DMS53 treated with DMSO at 0.1 percent for 48 hours (cell line): ENCODE measurements around the gene HDAC4.

ENCODE experiments used
- DNase-seq: peaks from one replicate; lab custom pipeline; 2025; ENCODE audit not compliant: unreplicated experiment; lab: John Stamatoyannopoulos, UW

HDAC4 gene

DNA sequence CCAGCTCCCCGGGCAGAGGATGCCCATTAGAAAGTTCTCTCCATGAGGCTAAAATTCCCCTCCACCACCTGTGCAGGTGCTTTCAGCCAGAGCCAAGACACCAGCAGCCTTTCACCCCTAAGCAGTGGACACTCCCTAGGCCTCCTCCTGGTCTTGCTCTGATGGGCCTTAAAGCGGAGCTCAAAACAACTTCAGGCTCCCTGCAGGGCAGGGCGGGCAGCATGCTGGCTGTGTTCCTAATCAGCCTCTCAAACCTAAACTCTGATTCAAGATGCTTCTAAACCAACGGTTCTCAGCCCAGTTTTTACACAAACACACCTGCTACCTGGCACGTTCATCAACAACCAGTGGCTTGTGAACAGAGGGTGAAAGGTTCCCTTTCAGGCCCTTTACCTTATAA is 298.6 kb downstream of the HDAC4 start:
- no peak for DNase-seq

DNA sequence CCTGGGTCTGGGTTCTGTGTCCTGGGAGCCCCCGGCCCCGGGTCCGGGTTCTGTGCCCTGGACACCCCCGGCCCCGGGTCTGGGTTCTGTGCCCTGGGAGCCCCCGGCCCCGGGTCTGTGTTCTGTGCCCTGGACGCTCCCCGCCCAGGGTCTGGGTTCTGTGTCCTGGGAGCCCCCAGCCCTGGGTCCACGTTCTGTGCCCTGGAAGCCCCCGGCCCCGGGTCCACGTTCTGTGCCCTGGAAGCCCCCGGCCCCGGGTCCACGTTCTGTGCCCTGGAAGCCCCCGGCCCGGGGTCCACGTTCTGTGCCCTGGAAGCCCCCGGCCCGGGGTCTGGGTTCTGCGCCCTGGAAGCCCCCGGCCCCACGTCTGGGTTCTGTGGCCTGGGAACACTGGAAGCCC is 299.0 kb downstream of the HDAC4 start:
- no peak for DNase-seq

DNA sequence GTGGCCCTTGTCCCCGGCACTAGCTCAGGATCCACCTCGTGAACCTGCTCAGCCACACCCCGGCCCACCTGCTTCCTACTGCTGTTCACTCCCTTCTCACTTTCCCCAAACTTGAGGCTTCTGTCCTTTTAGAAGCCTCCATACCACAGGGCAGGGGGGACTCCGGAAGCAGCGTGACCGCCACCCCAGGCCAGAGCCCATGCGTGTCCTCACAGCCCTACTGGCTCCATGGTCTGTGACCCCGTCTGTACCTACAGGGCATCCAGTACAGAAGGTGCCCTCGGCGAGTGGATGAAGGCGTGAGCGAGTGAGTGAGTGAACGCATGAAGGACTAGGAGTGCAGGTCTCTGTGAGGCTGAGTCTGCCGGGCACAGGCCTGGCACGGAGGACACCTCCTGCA is 299.7 kb downstream of the HDAC4 start:
- no peak for DNase-seq

- DNase-seq = no peak
Measured at GRCh38 chr2:239099474-239099873, 301.3 kb downstream of the HDAC4 start.

- DNase-seq = no peak
Measured at GRCh38 chr2:239098288-239098970, 302.4 kb downstream of the HDAC4 start.

DNA sequence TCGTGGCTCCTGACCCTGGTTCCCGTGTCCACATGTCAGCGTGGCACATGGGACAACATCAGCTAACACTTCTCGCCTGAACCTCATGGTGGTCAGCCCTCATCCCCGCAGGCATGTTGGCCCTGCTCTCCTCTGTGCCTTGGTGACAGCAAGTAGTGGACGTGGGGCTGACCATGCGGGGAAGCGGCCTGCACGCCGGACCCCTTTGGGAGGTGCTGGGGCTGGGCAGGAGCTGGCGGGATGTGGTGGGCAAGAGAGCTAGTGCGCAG is 303.5 kb downstream of the HDAC4 start:
- no peak for DNase-seq

- DNase-seq = no peak
Measured at GRCh38 chr2:239096676-239097427, 304.0 kb downstream of the HDAC4 start.

DNA sequence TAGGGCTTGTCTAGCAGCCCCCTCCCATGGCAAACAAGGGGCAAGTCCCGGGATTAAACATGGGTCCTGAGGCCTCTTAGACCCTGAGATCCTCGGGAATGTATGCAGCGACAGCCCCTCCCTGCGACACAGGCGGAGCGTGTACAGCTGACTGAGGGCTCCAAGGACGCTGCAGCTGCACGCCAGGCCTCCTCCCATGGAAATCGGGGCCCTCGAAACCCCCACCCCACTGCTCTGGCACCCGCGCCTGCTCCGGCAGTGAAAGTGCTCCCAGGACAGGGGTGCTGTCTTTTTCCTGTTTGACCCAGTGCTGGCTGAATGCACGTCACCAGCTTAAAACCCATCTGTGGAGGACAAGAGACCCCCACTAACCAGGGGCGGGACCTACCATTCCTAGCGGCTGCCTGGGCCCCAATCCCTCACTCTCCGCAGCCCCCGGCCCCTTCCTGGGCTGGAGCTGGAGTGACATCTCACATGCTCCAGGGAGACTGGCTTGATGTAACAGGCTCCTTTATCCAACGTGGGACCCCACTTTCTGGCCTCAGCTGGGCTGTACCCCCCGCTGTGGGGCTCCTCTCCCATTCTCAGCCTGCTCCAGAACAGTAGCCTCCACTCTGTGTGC is 305.2 kb downstream of the HDAC4 start:
- DNase-seq = no peak

- no peak for DNase-seq
Measured at GRCh38 chr2:239094867-239095266, 306.0 kb downstream of the HDAC4 start.

DNA sequence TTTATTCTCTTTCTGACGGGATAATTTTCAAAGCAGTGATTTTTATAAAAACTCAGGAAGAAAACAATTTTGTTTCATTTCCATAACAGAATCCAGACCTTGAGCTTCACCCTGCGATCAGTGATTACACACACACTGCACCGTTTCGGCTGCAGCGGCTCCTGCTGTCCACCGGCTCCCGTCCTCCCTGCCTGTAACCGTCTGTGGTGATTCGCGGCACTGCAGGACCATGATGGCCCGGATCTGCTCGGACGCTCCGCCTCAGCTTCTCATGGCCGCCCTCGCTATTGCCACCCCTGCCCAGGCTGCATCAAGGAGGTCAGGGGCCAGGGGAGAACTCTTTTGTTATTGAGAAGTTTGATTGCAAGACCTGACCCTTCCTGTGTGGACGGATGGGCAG is 306.9 kb downstream of the HDAC4 start:
- DNase-seq = no peak

GRCh38 chr2:239093542-239093941 is 307.3 kb downstream of the HDAC4 start:
- DNase-seq = no peak

DNA sequence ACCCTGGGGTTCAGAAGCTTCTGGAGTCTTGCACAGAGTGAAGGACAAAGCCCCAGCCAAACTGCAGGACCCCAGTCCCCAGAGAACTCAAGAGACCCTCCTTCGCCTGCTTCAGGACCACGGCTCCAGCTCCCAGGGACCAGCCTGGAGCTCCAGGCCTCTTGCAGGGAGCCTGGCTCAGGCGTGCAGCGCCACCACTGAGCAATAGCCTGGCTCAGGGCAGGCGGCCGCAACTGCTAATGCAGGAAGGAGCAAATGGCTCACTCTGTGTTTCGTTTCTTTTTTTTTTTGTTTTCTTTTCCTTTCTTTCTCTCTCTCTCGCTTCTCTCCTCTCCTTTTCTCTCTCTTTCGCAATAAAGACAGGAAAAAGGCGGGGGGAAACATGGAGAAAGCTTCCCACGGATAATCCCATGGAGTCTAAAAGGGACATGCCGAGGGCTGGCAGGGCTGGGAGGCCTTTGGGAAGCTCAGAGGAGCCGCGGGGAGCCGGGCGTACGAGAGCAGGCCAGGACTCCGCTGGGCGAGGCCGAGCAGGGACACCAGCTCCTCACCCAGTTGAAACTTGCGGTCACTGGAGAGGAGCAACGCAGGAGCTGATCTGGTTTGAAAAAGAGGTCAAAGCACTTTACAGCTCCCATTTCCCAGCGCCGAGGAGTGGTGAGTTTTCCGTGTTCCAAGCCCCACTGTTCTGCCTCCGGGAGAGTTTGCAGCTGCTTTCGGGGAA is 308.1 kb downstream of the HDAC4 start:
- no peak for DNase-seq

GRCh38 chr2:239089884-239090283 is 310.9 kb downstream of the HDAC4 start:
- DNase-seq = no peak

DNA sequence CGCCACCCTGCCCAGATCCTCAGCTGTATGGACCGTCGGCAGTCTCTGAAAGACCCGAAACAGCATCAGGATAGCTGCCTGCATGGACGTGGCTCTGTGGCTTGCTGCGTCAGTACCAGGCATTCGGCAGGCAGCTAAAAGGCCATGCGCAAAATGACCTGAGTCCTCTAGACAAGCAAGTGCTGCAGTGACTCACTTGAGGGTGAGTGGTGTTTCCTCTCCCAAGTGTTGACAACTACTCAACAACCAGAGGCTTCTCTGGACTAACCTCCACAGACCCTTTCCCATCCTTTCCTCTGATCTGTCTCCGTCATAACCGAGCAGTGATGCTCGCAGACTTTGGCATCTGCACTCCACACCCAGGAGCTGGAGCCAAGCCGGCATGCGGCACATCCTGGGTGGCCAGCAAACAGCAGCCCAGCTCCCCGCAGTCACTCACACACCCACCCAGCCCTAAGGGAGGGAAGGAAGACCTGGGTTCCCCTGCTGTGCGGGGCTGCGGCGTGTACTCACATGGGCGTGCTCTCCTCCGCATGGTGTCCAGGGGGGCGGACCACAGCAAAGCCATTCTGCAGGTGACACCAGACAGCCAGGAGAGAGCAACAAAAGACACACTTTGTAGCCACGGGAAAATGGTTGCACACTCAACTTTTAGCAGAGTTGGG is 313.6 kb downstream of the HDAC4 start:
- DNase-seq = no peak

DNA sequence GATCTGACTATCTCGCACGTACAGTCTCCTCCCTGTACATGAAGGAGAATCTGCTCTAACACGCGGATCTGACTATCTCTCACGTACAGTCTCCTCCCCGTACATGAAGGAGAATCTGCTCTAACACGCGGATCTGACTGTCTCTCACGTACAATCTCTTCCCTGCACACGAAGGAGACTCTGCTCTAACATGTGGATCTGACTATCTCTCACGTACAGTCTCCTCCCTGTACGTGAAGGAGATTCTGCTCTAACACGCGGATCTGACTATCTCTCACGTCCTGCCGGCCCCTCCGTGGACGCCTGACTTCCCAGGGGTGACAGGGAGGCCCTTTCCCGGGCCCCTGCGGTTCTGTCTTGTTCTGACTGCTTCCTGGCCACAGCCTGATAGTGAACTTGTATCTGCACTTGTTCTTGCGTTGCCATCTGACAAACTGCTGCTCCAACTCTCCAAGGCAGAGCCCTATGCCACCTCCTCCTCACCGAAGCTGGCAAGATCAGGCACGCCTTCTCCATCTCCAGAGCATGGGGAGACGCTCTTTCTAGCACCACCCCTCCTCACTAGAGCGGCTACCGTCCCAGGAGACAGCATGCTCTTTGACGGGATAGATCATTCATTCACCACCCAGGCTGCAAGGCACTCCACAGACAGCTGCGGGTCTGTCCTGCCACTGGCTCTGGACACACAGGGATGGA is 314.3 kb downstream of the HDAC4 start:
- DNase-seq = no peak

DNA sequence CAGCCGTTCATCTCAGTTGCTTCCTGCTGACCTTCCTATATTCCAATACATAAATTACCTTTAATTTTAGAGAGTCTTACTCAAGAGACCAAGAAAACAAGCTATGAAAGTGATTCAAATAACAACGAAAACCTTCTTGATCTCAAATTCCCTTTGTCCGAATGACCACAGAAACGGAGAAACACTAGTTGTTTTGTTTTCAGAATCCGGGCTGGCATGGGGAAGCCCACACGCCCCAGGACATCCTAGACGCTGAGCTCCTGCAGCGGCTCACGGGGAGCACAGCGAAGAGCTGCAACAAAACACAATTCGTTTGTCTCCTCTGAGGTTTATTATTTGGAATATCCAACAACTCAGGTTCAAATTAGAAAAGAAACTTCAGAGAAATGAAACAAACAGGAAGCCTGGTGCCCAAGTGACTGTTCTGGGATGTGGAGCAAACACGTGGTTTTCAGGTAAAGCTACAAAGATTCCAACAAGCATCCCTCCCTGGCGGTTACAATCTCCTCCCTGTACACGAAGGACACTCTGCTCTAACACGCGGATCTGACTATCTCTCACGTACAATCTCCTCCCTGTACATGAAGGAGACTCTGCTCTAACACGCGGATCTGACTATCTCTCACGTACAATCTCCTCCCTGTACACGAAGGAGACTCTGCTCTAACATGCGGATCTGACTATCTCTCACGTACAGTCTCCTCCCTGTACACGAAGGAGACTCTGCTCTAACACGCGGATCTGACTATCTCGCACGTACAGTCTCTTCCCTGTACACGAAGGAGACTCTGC is 315.4 kb downstream of the HDAC4 start:
- no peak for DNase-seq

DNA sequence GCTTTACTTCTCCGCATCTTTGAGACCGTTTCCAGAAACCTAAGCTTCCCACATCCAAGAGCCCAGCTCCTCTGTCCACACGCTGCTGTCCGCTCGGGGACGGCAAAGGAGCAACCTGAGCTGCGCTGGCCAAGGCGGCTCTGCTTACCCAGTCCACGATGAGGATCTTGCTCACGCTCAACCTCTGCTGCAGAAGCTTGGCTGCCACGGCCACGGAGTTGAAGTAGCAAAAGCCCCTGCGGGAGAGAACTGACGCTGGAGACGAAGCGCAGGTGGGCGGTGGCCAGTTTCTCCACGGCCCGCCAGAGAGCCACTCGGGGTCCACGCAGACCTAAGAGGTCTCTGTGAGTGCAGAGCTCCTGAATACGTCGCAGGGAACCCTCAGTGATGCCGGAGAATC is 316.8 kb downstream of the HDAC4 start:
- no peak for DNase-seq

DNA sequence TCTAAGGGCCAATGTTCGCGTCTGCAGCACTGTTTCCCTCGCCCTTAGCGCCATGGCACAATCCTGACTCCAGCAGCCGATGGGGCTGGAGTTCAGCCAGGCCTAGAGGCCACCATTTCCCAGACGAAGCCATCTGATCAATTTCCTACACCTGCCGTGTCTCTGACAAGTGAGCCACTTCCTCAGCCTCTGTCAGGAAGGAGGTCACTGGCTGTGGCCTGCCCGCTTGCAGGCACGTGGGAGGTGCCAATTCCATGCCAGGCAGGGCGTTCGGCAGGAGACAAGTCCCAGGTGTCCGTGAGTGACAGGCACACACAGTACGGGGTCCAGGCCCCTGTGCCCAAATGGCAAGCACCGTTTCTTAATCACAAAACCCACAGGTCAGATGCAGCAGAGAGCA is 318.4 kb downstream of the HDAC4 start:
- DNase-seq = no peak

DNA sequence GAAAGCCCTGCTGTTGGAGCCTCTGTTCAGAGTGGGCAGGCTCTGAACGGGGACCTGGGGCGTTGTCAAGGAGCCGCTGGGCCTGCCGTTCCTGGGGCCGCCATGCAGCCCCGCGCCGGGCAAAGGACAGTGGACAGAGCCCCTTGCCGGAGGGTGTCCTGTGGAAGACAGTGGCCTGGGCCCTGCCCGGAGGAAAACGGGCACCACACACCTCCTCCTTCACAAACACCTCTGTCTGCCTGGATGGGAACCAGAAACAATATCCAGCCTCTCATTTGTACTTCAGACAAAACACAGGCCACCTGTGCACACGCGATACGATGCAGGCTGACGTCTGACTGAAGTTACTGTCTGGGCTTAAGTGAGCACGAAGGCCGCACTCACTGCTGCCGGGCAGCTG is 319.2 kb downstream of the HDAC4 start:
- no peak for DNase-seq

- no peak for DNase-seq
Measured at GRCh38 chr2:239081046-239081445, 319.8 kb downstream of the HDAC4 start.
